MM.1S (cell line): ENCODE data around the gene LDB1.

Experiments
- DNase-seq: peaks from one replicate; pipeline ENCODE4 v3.0.0-alpha.2; 2015
- H2AFZ ChIP-seq: fragments of 300-600 bp; sonication (generic); 2 replicates; pipeline ENCODE4 v1.6.0; 2016; ENCODE audit warnings: antibody characterized with exemption, low read length
- H3F3A ChIP-seq: fragments of 300-600 bp; sonication (generic); 2 replicates; pipeline ENCODE4 v1.6.1; 2016; ENCODE audit warnings: mild to moderate bottlenecking, antibody characterized with exemption, low read length, moderate library complexity, mixed read lengths; ENCODE audit not compliant: insufficient read depth
- H3K27ac ChIP-seq: fragments of 300-600 bp; sonication (generic); 2 replicates; pipeline ENCODE4 v1.5.1; 2016; ENCODE audit warnings: mild to moderate bottlenecking, low read length
- H3K27me3 ChIP-seq: fragments of 300-600 bp; sonication (generic); replicated peaks from 2 replicates; pipeline ENCODE4 v1.6.0; 2016; ENCODE audit warnings: low read length; ENCODE audit not compliant: insufficient read depth
- H3K36me3 ChIP-seq: fragments of 300-600 bp; sonication (generic); replicated peaks from 2 replicates; pipeline ENCODE4 v1.6.1; 2016; ENCODE audit warnings: mild to moderate bottlenecking, low read length, mixed read lengths; ENCODE audit not compliant: insufficient read depth
- H3K4me1 ChIP-seq: fragments of 300-600 bp; sonication (generic); 2 replicates; pipeline ENCODE4 v1.6.1; 2016; ENCODE audit warnings: low read length, mixed read lengths
- H3K4me2 ChIP-seq: fragments of 300-600 bp; sonication (generic); 2 replicates; pipeline ENCODE4 v1.6.0; 2016; ENCODE audit warnings: low read depth, low read length
- H3K4me3 ChIP-seq: fragments of 300-600 bp; sonication (generic); 2 replicates; pipeline ENCODE4 v1.5.1; 2016; ENCODE audit warnings: low read length, mixed read lengths
- H3K79me2 ChIP-seq: fragments of 300-600 bp; sonication (generic); 2 replicates; pipeline ENCODE4 v1.6.1; 2016; ENCODE audit warnings: mixed run types, low read length, mixed read lengths
- H3K9ac ChIP-seq: fragments of 300-600 bp; sonication (generic); 2 replicates; pipeline ENCODE4 v1.6.1; 2016; ENCODE audit warnings: low read length, mixed read lengths
- H3K9me2 ChIP-seq: fragments of 300-600 bp; sonication (generic); replicated peaks from 2 replicates; pipeline ENCODE4 v1.6.1; 2016; ENCODE audit warnings: mild to moderate bottlenecking, low read length, mixed read lengths; ENCODE audit not compliant: insufficient read depth
- H3K9me3 ChIP-seq: fragments of 300-600 bp; sonication (generic); replicated peaks from 2 replicates; pipeline ENCODE4 v1.6.1; 2016; ENCODE audit warnings: mild to moderate bottlenecking, low read length, mixed read lengths; ENCODE audit not compliant: insufficient read depth
- H4K20me1 ChIP-seq: fragments of 300-600 bp; sonication (generic); 2 replicates; pipeline ENCODE4 v1.6.1; 2016; ENCODE audit warnings: mild to moderate bottlenecking, low read length, moderate library complexity, mixed read lengths; ENCODE audit not compliant: insufficient read depth
- EZH2 ChIP-seq: fragments of 300-600 bp; sonication (generic); optimal IDR thresholded peaks from 2 replicates; pipeline ENCODE3; 2017; ENCODE audit warnings: low read depth, mild to moderate bottlenecking, antibody characterized with exemption, low read length, mixed read lengths

LDB1 gene

DNA sequence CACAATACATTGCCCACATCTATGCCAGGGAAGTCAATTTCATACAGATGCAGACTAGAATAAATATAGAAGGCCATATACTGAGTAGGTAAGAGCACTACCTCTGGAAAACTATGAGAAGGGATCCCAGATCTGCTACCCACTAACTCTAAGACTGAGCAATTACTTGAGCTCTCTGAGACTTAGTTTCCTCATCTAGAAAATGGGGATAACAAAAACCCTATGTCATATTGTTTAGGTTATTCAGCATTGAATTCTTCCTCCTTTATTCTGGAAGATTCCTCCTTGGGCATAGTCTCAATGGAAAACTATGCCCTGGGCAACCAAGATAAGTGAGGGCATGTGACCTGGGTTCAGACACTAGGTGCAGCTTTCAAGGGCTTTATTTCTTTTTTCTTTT, 60.2 kb downstream of the LDB1 start:
- no peaks in the 10 kb centered on the region for H3K36me3 ChIP-seq
- no peaks in the 10 kb centered on the region for H3K9me2 ChIP-seq
- H3K27me3 ChIP-seq, result no peaks in the 10 kb centered on the region
- no peak overlapping the region for H3K4me3 ChIP-seq
- no peaks in the 10 kb centered on the region for H3K9me3 ChIP-seq
- 0 out of 2 replicates have a peak, but pooled peaks cover 3% of the 10 kb centered on the region for H3K4me1 ChIP-seq
- no peak overlapping the region for H2AFZ ChIP-seq
- H3K27ac ChIP-seq, result no peak overlapping the region
- H3F3A ChIP-seq, result 0 out of 2 replicates have a peak, but pooled peaks cover 4% of the 10 kb centered on the region
- no peak overlapping the region for H3K9ac ChIP-seq
- H3K4me2 ChIP-seq, result no peak overlapping the region
- DNase-seq, result no peak
- TF ChIP-seq EZH2, result no peak
- peaks cover 8% of the 10 kb centered on the region for H3K79me2 ChIP-seq
- H4K20me1 ChIP-seq, result no peaks in the 10 kb centered on the region
